HepG2 (cell line): ENCODE results near the gene STIP1. TPM values are rescaled to one million over a fixed set of nuclear protein-coding genes. Genes with fewer than 3 reads are reported as not detected.

Experiments used
- DBP ChIP-seq: sonication (generic); formaldehyde crosslinking; IDR thresholded peaks from 2 replicates; pipeline ENCODE4 v1.4.0; 2020; ENCODE audit warnings: missing genetic modification reagents; ENCODE audit errors: not compliant biosample characterization
- GABPA ChIP-seq, 2 experiments: IDR thresholded peaks; 2 replicates each; pipeline ENCODE4 v1.6.1; 2011 to 2016; ENCODE audit warnings: low read depth in 2 of 2, low read length in 1 of 2, missing biosample characterization in 1 of 2, missing genetic modification characterization in 1 of 2
- GMEB1 ChIP-seq: sonication (generic); formaldehyde crosslinking; IDR thresholded peaks from 2 replicates; pipeline ENCODE4 v1.5.1; 2020; ENCODE audit warnings: missing genetic modification reagents, mild to moderate bottlenecking, borderline replicate concordance
- HMGA1 ChIP-seq: sonication (generic); formaldehyde crosslinking; conservative IDR thresholded peaks from 2 replicates; pipeline ENCODE4 v1.4.0; 2020; ENCODE audit warnings: missing genetic modification reagents
- MAFF ChIP-seq: IDR thresholded peaks from 2 replicates; pipeline ENCODE4 v1.6.1; 2011; ENCODE audit warnings: low read depth, low read length, improper control_type of control experiment
- ONECUT2 ChIP-seq: sonication (generic); formaldehyde crosslinking; IDR thresholded peaks from 2 replicates; pipeline ENCODE4 v1.4.0; 2020; ENCODE audit warnings: missing genetic modification reagents
- RAD21 ChIP-seq: fragments of 450-650 bp; formaldehyde crosslinking; IDR thresholded peaks from 2 replicates; pipeline ENCODE4 v1.5.0; 2020; ENCODE audit warnings: mild to moderate bottlenecking
- TOPORS ChIP-seq: sonication (generic); formaldehyde crosslinking; IDR thresholded peaks from 2 replicates; pipeline ENCODE4 v1.8.0; 2023; ENCODE audit warnings: mild to moderate bottlenecking, missing genetic modification reagents
- ZBTB4 ChIP-seq: sonication (generic); formaldehyde crosslinking; IDR thresholded peaks from 2 replicates; pipeline ENCODE4 v1.4.0; 2020; ENCODE audit warnings: missing genetic modification reagents, mild to moderate bottlenecking, borderline replicate concordance
- ZNF274 ChIP-seq: sonication (generic); formaldehyde crosslinking; IDR thresholded peaks from 2 replicates; pipeline ENCODE4 v1.5.1; 2020; ENCODE audit warnings: mild to moderate bottlenecking, missing genetic modification reagents
- ZNF512 ChIP-seq: sonication (generic); formaldehyde crosslinking; IDR thresholded peaks from 2 replicates; pipeline ENCODE4 v1.4.0; 2020; ENCODE audit warnings: mild to moderate bottlenecking, missing genetic modification reagents
- ZNF512B ChIP-seq: sonication (generic); formaldehyde crosslinking; IDR thresholded peaks from 2 replicates; pipeline ENCODE4 v1.5.1; 2020; ENCODE audit warnings: missing genetic modification reagents, mild to moderate bottlenecking, borderline replicate concordance
- ZNF672 ChIP-seq: sonication (generic); formaldehyde crosslinking; IDR thresholded peaks from 2 replicates; pipeline ENCODE4 v1.8.1; 2022; ENCODE audit warnings: missing genetic modification reagents
- ZNF7 ChIP-seq: IDR thresholded peaks from 2 replicates; pipeline ENCODE4 v1.6.1; 2016; ENCODE audit warnings: missing biosample characterization, missing genetic modification reagents
- polyA plus RNA-seq, 8 experiments: library from polyadenylated mRNA; depleted of rRNA in 3 of 8; stranded (reverse) in 7 of 8; unstranded in 1 of 8; fragments of >200 nt; fragmentation: Illumina TruSeq in 4 of 8; extraction: Trizol in 4 of 8; gene quantifications; 2 replicates each; pipeline versions ENCODE4 v1.2.1 to v1.2.3, GENCODE V29; 2011 to 2016; ENCODE audit warnings: low read depth in 4 of 8, missing spikeins in 1 of 8, mixed read lengths in 1 of 8; ENCODE audit not compliant: insufficient read depth in 1 of 8
- total RNA-seq, 5 experiments: library from RNA; depleted of rRNA; stranded (reverse); fragments of >200 nt; fragmentation: Illumina TruSeq; extraction: Trizol; gene quantifications; 2 replicates each; pipeline ENCODE4 v1.2.3, GENCODE V29; 2016; ENCODE audit warnings: low read depth in 1 of 5
- TF ChIP-seq, protein P1 (sequence below): sonication (generic); formaldehyde crosslinking; IDR thresholded peaks from 2 replicates; pipeline ENCODE4 v1.4.0; 2020; ENCODE audit warnings: mild to moderate bottlenecking, missing genetic modification reagents

STIP1 gene
- total and polyA plus RNA-seq, 2 of the 13 experiments (the other 11 are each of a cell fraction or from before 2014, with no cell fraction given), result 81.1 to 217 TPM

DNA sequence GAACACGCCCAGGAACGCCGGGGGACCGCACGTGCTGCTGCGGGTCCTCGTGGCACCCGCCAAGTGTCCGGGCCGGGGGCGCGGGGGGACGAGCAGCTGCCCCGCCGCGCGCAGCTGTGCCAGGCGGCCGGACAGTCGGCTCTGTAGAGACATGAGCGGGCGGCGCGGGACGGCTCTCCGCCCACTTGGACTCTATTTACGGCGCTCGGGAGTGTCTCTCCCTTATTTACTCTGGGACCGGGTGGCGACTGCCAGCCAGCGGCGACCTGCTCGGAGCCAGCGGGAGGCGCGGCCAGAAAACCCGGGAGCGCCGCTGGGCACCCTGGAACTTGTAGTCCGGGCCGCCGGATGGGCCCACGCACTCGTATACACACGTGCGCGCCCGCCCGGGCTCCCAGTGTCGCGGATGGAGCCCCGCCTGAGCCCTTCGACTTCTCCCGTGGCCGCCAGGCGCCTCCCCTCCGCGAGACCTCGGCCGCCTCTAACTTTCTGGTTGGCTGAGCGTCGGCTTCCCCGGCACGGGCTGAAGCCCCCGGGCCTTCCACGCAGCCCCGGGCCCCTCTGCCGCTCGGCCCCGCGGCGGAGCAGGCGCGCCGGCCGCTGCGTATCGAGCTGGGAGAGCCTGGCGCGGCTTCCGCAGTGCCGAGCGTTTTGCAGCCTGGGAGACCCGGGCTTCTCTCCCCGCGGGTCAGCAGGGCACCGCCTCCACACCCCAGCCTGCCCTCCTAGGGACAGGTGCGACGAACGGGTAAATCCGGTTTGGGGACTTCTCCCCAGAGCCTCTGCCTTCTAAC lies 19.9 kb upstream of the STIP1 start, which contains the start of gene MACROD1 (continued):
- TF ChIP-seq GMEB1 (CRISPR knock-in tag) (peak; percentile 79), ZNF512 (CRISPR knock-in tag) (no peak), TOPORS (CRISPR knock-in tag) (no peak; the same call in 1 of the 2 replicates), MAFF (no peak), ZBTB4 (CRISPR knock-in tag) (peak; percentile 66; the same call in 1 of the 2 replicates), ZNF512B (no peak), GABPA (IDR thresholded peaks at IDR 0.05; ENCODE audit: low read depth, low read length) (peak; percentile 36), GABPA (CRISPR knock-in tag; IDR thresholded peaks at IDR 0.05; ENCODE audit: low read depth) (peak; percentile 63), ONECUT2 (CRISPR knock-in tag) (no peak), ZNF672 (CRISPR knock-in tag) (no peak), RAD21 (CRISPR knock-in tag) (peak; percentile 54; the same call in 1 of the 2 replicates), HMGA1 (no peak), ZNF7 (no peak), ZNF274 (peak; percentile 54; the same call in 1 of the 2 replicates), DBP (peak; percentile 23)
- TF ChIP-seq, protein P1, sequence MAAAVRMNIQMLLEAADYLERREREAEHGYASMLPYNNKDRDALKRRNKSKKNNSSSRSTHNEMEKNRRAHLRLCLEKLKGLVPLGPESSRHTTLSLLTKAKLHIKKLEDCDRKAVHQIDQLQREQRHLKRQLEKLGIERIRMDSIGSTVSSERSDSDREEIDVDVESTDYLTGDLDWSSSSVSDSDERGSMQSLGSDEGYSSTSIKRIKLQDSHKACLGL (CRISPR knock-in tag), result peak; percentile 78; the same call in 1 of the 2 replicates
